HFF-Myc (cell line): Measurements from ENCODE around the gene GREB1.

Source experiments
- DNase-seq: peaks from one replicate; pipeline ENCODE4 v3.0.0-alpha.2; 2011; ENCODE audit warnings: low read depth; ENCODE audit errors: extremely low read depth
- H3K4me3 ChIP-seq: replicated peaks from 2 replicates; pipeline ENCODE4 v1.5.1; 2011; ENCODE audit warnings: low read depth, mild to moderate bottlenecking, control low read depth, low read length
- TF ChIP-seq, protein P1 (sequence below): IDR thresholded peaks from 2 replicates; pipeline ENCODE4 v1.5.1; 2012; ENCODE audit warnings: mild to moderate bottlenecking, low read depth, low read length, control low read depth; ENCODE audit errors: missing control alignments

Gene GREB1

DNA sequence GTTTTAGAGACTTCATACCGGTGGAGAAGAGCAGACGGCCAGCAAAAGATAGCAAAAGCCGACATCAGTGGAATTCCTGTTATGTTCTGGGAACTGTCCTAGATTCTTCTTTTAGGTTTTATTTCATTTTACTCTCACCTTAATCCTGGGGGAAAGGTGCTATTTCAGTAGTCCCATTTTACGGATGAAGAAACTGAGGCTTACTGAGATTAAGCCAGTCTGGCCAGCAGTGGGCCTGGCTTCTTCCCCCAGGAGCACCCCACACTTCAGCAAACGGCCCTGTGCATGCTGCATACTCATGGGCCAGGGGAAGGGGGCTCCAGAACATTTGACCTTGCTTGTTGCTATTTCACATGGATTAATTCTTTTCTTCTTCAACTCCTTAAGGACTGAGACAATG is 79.5 kb downstream of the GREB1 start:
- no peak overlapping the region for H3K4me3 ChIP-seq
- no peak for DNase-seq

GRCh38 chr2:11615209-11615608 is 81.4 kb downstream of the GREB1 start:
- DNase-seq: no peak
- H3K4me3 ChIP-seq: no peak overlapping the region
- TF ChIP-seq, protein P1, sequence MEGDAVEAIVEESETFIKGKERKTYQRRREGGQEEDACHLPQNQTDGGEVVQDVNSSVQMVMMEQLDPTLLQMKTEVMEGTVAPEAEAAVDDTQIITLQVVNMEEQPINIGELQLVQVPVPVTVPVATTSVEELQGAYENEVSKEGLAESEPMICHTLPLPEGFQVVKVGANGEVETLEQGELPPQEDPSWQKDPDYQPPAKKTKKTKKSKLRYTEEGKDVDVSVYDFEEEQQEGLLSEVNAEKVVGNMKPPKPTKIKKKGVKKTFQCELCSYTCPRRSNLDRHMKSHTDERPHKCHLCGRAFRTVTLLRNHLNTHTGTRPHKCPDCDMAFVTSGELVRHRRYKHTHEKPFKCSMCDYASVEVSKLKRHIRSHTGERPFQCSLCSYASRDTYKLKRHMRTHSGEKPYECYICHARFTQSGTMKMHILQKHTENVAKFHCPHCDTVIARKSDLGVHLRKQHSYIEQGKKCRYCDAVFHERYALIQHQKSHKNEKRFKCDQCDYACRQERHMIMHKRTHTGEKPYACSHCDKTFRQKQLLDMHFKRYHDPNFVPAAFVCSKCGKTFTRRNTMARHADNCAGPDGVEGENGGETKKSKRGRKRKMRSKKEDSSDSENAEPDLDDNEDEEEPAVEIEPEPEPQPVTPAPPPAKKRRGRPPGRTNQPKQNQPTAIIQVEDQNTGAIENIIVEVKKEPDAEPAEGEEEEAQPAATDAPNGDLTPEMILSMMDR: no peak

More for the DNA sequence above, 79.5 kb downstream of the GREB1 start:
- TF ChIP-seq, protein P1: no peak

- TF ChIP-seq, protein P1: no peak
- no peak overlapping the region for H3K4me3 ChIP-seq
- DNase-seq: no peak
Observed at GRCh38 chr2:11616097-11616687, 82.3 kb downstream of the GREB1 start.

- TF ChIP-seq, protein P1: no peak
- no peak overlapping the region for H3K4me3 ChIP-seq
- DNase-seq: no peak
Observed at GRCh38 chr2:11616851-11617415, 83.1 kb downstream of the GREB1 start.

- no peak overlapping the region for H3K4me3 ChIP-seq
- DNase-seq: no peak
- TF ChIP-seq, protein P1: no peak
Observed at GRCh38 chr2:11617527-11617926, 83.7 kb downstream of the GREB1 start.

DNA sequence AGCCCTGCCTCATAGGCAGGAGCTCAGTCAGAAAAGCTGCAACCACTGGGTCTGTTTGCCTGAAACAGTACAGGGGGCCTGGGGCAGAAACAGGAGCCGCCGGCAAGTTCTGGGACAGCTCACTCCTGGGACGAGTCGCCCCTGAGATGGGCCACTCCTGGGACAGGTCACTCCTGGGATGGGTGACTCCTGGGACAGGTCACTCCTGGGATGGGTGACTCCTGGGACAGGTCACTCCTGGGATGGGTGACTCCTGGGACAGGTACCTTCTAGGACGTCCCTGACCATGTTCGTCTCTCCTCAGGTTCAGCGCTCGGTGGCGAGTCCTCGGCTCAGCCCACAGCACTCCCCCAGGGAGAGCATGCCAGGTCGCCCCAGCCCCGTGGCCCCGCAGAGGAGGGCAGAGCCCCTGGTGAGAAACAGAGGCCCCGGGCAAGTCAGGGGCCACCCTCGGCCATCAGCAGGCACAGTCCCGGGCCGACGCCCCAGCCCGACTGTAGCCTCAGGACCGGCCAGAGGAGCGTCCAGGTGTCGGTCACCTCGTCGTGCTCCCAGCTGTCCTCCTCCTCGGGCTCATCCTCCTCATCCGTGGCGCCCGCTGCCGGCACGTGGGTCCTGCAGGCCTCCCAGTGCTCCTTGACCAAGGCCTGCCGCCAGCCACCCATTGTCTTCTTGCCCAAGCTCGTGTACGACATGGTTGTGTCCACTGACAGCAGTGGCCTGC is 84.3 kb downstream of the GREB1 start:
- DNase-seq: no peak
- TF ChIP-seq, protein P1: no peak
- H3K4me3 ChIP-seq: no peak overlapping the region
